GM18502 (cell line): Measurements from ENCODE around the gene PRDM12.

Experiments
- ATAC-seq: cut with Tn5 transposase; IDR thresholded peaks from one replicate; pipeline ENCODE4 v1.9.1; 2021; ENCODE audit warnings: mild to moderate bottlenecking; ENCODE audit not compliant: unreplicated experiment, poor library complexity

The PRDM12 gene

DNA sequence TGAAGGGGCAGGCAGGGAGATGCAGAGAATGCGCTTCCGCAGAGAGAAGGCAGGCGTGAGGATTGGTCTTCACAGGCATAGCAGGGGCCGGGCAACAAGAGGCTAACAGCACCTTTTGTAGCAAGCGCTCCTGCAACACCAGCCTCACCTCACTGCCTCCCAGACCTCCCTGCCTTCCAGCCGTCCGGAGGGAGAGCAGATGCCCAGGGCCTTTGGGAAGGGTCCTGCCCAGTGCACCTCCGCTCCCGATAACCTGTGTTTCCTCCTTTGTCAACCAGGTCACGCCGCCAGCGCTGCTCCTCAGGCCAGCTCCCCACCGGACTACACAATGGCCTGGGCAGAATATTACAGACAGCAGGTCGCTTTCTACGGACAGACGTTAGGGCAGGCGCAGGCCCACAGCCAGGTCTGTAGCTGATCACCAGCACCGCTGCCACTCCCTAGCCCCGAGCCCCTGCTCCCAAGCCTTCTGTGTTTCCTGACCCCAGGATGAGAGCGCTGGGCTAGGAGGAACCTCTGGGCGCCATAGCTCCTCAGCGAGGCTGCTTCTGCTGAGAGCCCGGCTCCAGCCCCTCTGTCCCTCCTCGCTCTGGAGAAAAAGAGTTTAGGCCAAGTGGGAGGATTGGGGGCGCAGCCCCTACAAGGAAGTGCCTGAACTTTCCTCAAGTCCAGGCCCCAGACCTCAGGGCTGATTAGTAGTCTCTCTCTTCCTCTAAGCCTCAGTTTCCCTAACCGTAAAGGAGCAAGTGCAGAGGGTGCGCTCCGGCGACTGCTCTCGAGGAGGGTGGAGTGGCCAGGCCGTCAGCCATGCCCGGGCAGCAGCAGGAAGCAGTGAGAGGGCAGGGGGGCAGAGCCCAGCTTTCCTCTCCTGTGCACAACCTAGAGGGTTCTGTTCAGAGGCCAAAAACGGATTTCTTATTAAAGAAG lies 28.4 kb upstream of the PRDM12 start:
- ATAC-seq: no peak

DNA sequence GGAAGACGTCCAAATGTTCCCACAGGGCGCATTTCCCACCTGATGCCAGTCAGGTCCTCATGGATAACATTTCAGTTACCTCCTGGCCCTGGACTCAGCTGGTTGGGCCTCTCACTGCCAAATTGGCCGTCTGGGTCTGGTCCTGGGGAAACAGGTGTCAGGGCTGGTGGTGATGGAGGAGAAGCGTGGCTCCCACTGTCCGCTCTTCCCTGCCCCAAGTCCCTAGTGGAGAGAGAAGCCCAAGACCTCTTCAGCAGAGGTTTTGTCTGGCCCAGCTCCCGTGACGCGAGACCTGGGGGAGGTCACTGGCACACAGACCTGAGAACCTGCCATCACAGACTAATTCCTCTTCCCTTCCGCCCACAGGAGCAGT lies 27.8 kb upstream of the PRDM12 start:
- ATAC-seq: no peak

DNA sequence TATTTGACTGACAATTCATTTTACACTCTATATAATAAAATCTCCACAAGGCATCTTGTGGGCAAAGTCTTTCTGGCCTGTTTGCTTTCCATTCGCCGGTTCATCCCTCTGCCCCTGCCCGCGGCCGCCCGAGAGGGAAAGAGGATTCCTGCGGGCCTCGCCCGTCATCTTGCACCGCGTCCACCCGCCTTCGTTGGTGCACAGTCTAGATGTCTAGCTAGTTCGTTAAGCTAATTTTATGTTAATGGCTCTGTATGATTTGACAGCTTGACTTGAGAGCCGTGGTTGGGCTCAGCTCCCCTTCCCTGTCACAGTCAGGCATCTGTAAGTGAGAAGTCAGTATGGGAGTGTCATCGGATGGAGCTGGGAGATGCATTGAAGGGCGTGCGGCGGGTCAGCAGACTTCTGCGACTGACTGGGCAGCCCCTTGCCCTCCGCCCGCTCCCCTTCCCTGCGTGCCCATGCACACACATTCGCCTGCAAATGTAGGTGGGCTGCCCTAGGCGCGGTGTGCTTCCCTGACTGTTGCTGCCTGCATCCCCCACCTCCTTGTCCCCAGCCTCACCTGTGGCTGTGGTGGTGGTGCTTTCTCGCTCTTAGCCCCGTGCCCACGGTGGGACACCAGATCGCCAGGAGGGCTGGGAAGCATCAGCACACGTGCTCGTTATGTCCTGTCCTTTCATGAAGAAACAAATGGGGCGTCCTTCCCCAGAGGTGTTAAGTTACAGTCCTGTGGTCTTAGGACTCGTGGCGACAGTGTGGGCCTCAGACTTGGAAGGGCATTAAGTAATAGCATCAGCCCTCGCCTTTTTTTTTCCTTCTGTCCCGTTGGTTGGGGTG lies 25.9 kb upstream of the PRDM12 start:
- no peak for ATAC-seq

DNA sequence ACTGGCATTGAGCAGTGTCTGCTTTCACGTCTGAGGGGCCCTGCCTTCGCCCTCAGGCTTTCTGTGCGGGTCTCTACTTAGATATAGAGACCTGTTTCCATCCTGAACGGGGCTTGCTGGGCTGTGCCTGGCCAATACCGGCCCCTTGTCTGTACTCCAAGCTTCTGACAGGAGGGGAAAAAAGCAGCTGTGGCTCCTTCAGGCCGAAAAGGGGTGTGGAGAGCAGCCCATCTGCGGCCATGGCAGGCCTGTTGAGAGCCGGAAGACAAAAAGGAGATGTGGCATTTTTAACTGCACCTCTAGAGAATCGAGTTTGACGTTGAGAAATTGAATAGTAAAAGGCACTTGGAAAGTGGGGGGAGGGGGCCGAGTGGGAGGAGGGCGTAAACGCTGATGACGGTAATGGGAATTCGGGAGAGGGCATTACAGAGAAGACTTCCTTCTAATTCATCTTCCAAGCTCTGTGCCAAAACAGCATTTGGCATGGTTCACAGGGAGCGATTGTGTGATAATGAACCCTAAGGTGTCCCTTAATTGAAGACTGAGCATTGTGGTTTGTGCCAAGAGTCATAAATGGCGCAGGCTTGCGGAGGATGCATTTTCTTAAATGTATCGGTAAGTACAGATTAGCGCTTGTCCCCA lies 25.1 kb upstream of the PRDM12 start:
- ATAC-seq: no peak

DNA sequence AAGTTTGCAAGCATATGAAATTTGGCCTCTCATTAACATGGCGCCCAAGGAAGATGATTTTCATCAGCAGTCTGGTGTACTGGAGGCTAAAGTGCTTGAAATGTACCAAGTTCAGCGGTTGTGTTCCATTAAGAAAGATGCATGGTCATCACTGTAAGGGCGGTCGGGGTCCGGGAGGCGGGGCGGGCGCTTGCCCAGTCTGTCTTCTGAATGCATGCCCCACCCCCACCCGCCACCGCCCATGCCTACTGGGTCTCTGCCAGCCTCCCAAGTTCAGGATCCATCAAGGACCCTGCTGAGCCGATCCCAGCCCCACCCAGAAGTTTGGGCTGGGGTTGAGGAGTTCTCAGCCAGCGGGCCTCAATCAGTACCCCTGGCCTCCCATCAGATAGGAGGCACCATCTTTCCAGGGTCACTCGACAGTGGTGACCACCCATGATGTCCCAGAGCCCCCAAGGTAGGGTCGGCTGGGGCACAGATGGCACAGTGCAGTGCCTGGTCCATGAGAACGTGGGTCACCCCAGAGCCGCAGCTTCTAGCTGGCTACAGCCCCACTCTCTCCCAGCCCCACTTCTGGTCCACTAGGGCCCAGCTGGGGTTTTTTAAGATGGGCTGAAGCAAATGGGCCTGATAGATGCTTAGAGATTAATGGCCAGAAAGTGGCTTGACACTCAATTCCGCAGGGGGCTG lies 24.4 kb upstream of the PRDM12 start:
- ATAC-seq: no peak

DNA sequence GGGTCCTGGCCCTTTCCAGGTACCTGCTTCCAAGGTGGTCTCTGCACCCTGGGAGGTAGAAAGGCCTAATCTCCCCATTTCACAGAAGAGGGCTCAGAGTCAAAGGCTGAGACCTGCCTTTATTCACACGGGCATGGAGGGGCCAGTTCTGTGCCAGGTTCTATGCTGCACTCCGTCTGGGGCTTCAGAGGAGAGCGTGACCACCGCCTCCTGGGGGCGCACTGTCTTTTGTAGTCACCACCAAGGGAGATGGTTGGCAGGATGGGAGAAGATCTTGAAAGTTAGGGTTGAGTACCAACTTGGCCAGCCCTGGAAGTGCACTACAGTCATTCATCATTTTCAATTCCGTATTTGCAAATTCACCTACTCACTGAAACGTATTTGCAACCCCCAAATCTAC lies 23.7 kb upstream of the PRDM12 start:
- ATAC-seq: no peak

DNA sequence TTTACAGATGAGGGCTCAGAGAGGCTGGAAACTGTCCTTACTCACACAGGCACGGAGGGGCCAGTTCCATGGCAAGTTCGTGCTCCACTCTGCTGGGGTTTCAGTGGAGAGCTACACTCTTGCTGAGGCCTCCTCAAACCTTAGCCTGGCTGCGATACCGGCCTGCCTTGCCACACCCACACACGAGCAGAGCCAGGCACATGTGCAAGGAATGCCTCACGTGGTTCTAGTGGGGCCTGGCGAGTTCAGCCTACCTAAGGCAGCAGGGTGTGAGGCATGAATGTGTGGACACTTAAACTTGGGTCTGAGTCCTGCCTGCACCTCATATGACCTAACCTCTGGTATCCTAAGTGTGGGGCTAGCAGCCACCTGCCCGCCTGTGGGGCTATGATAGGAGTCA lies 21.5 kb upstream of the PRDM12 start:
- no peak for ATAC-seq

DNA sequence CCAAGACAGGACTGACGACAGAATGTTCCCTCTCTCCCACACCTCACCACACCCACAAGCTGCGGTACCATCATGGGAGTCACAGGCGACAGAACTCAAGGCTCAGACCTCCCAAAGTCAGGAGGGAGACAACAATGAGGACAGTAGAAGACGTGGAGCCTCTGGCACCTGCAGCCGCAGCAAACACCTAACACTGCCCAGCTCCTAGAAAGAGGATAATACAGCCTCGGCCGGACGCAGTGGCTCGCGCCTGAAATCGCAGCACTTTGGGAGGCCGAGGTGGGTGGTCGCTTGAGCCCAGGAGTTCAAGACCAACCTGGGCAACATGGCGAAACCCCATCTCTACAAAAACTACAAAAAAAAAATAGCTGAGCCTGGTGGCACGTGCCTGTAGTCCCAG lies 13.2 kb upstream of the PRDM12 start:
- no peak for ATAC-seq

DNA sequence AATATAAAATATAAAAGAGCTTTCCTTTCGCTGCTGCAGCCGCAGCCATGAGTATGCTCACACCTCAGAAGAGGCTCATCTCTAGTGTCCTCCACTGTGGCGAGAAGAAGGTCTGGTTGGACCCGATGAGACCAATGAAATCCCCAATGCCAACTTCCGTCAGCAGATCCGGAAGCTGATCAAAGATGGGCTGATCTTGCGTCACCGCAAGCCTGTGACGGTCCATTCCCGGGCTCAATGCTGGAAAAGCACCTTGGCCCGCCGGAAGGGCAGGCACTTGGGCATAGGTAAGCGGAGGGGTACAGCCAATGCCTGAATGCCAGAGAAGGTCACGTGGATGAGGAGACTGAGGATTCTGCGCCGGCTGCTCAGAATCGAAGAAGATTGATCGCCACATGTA lies 12.6 kb upstream of the PRDM12 start:
- no peak for ATAC-seq

DNA sequence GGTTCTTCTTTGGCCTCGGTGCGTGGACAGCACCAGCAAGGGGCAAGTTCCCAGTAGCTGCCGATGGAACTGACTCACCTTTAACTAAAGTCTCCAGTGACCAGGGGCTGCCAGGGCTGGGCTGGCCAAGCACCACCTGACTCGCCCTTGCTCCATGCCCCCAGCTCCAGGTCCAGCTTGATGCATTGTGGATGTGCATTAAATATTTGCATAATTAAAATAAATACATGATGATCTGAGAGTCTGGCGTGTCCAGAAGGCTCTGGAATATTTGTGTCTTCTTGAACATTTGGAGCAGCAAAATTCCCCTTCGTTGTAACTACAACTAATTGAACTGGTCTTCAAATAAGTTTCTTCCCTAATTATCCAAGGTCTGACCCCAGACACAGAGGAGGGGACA lies 9.5 kb upstream of the PRDM12 start:
- ATAC-seq: no peak

DNA sequence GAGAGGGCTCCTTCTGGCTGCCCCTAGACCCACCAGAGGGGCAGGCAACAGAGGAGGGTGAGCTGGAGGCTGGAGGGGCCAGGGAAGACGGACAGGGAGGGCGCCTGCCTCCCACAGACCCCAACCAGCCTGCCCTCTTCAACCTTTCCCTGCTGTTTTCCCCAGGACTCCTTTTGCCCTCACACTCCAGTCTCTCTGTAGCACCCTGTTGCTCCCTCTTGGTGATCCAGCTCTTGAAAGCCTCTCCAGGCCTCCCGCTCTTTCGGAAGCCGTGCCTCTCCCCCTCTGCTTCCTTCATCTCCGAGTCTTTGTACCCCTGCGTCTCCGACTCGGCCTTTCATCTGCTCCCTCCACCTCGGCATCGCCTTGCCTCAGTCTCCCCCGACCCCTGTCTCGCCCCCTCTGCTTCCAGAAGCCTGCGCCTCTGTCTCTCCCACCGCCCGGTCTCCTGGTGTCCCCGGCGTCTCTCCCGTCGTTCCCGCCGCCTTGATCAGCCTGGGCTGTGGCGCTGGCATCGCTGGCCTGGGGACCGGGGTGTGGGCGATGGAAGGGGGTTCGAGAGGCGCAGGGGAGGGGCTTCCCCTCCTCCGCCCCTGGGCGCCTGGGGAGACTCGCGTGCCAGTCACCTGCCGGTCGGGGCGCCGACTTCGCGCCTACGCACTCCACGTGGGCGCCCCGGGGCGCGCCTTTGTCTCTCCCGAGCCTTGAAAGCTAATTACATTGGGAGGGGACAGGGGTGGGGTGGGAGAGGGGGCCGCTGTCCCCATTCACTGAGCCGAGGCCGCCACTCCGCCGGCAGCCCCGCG lies 5.3 kb upstream of the PRDM12 start:
- ATAC-seq: no peak

DNA sequence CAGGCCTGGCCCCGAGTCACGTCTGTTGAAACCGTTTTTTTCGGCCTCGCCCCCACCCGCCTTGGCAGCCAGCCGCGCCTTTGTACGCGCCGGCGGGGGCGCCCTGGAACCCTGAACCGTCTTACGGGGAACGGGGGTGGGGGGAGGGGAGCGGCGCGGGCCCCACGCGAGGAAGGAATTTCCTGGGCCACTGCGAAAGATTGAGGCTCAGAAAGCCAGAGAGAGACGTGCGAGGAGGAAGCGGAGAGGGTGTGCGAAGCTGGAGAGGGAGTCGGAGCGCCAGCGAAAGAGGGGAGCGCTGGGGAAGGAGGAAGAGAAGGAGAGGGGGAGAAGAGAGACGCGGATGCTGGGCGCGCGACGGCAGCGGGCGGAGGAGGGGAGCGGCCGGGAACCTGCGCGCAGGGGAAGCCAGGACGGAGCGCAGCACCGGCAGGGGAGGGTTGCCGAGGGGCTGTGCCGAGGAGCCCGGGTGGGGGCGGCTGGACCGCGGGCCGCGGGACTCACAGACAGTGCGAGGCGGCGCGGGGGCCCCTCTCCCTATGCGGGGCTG lies 4.6 kb upstream of the PRDM12 start:
- ATAC-seq: no peak

DNA sequence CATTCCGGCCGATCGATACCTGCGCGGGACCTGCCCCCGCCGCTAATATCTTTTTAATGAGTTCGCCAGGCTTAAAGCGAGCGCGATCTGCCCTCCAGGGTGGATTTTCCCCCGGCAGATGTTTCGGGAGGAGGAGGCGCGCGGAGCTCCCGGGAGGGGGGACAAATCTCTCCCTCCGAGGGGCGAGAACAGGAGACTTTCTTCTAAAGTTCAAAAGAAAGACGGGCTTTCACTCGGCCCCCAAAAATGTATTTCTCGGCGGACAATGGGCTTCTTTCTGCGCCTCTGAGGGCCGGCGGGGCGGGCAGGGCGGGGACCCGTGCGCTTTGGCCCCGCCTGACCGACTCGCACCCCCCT lies 4.1 kb upstream of the PRDM12 start:
- ATAC-seq: no peak

DNA sequence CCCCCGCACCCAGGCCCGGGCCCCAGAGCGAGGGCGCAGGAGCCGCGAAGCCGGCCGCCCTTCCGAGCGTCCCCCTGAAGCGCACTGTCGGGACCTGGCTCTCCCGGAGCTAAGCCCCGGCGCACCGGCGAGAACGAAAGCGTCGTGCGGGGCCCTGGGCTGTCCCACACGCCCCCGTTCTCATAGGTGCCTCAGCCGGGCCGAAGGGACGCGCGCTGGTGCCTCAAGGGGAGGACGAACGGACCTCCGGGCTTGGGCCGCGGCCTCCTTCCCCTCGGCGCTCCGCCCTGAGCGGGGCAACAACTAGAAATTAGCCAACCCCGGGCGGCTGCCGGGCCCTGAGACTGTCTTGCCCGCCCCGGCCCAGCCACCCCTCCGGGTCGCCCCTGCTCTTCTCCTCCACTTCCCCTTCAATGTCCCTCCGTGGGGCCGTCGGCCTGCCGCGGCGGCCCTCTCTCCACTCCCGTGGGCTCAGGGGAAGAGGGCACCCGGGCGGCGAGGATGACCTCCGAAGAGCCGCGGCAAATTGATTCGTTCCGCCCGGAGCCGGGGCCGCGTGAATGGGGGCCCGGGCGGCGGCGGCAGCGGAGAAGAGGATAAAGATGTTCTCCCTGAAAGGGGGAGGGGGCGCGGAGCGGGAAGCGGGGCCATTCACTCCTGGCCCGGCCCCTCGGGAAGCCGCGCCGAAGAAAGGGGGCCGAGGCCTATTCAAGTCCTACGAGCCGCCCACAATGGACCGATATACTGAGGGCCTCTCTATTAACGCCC lies 3.5 kb upstream of the PRDM12 start:
- ATAC-seq: no peak

DNA sequence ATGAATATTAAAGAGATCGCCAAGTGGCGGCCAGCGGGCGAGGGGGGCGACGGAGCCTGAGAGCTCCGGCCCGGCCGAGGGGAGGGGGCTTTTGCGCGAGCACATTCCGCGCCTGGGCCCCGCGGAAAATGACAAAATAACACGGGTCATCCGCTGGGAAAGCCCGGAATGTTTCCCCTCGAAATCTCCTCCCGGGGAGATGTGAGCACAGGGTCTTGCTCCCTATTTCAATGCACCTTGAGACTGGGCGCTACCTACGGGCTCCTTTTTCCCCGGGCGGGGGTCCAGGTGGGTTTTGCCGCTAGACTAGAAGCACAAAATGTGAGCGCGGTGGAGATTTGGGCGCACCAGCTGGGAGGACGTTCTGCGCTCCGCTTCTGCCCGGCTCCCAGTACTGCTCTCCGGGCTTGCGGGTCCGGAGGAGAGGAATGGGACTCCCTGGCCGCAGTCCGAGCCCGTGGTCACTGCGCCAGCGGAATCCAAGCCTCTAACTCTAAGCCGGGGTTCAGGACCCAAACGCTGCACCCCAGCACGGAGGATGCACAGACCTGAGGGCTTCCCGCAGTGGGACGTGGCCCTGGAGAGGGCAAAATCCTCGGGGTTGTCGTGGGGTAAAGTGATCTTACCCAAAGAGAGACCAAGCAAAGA lies 2.8 kb upstream of the PRDM12 start:
- ATAC-seq: no peak

DNA sequence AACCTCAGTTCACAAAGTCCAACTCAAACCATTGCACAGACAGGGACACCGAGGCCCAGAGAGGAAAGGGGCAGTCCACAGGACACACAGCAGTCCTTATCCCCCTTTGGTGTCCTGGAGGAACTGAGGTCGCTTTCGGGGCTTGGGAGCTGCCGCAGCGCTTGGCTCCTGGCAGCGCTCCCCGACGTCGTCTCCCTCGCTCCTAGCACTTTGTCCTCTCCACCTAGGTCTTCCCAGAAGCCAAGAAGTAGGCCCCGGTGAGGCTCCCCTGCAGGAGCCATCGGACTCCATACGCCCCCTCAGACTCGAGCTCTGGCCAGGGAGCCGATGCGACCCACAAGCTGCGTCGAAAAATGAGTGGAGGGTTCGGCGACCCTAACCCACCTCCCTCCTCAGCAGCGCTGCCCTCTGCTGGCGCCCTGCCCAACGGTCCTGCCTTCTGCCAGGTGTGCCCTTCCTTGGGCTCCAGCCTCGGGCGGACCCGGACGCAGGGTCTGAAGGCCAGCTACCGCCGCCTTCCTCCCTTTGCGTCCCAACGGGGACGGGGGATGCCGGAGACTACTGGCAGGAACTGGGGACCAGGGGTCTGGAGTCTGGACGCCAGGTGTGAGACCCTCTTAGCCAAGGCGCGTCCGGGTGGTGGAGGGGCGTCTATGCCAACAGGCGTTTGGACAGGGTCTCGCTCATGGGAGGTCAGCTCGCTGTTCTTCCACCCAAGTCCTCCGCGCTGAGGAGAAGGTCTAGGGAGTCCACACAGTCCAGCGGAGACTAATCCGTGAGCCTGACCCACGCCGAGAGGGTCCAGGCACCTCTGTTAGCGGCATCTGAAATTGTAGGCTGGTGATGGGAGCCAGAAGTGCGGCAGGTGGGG lies 2.1 kb upstream of the PRDM12 start:
- ATAC-seq: no peak

DNA sequence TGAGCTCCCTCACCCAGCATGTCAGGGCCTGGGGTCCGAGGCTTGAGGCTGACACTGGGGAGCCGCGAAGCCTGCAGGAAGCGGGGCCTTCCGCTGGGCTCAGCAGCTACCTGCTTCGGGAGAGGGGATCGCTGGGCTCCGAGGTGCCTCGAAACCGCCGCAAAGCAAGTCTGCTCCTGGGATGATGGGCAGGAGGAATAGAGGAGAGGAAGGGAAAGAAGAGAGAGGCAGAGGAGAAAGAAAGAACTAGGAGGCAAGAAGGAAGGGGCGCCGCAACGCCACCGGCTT lies 1.5 kb upstream of the PRDM12 start:
- ATAC-seq: no peak
